NCI-H446 (cell line): ENCODE measurements around the gene ZNF273.
"Not testable (repeated sequence)": the region's sequence is repeated elsewhere in the genome, so short reads cannot be mapped to it uniquely, and the experiment has no call there.

Experiments used
- DNase-seq, 2 experiments: peaks; one replicate each; lab custom pipeline; 2025; lab: John Stamatoyannopoulos, UW

Gene ZNF273

DNA sequence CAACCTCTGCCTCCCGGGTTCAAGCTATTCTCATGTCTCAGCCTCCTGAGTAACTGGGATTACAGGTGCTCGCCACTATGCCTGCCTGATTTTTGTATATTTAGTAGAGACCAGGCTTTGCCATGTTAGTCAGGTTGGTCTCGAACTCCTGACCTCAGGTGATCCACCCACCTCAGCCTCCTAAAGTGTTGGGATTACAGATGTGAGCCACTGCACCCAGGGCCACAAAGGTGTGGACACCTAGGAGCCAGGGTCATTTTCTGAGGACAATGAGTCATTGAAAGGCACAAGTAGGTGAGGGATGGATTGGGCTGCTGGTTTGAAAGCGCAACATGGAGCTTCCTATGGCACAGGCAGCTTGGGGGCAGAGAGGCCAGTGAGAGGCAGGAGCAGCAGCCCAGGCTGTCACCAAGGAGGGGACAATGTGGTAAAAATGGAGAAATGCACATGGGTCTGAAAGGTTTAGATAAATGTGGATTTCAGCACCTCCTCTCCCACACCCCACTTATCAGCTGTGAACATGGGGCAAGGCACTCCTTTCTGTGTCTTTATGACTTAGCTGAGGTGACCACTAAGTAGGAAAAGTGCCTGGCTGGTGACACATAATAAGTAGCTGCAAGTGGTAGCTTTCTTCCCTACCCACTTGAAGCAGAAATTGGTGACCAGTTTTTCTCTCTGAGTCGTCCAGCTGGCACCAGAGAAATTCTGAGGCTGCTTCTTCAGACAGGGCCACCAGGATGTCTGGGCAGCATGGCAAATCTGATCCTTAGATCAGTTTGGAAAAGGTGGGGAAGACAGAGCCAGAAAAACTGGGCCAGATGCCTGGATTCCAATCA, 41.8 kb downstream of the ZNF273 start:
- DNase-seq = not testable (repeated sequence)

DNA sequence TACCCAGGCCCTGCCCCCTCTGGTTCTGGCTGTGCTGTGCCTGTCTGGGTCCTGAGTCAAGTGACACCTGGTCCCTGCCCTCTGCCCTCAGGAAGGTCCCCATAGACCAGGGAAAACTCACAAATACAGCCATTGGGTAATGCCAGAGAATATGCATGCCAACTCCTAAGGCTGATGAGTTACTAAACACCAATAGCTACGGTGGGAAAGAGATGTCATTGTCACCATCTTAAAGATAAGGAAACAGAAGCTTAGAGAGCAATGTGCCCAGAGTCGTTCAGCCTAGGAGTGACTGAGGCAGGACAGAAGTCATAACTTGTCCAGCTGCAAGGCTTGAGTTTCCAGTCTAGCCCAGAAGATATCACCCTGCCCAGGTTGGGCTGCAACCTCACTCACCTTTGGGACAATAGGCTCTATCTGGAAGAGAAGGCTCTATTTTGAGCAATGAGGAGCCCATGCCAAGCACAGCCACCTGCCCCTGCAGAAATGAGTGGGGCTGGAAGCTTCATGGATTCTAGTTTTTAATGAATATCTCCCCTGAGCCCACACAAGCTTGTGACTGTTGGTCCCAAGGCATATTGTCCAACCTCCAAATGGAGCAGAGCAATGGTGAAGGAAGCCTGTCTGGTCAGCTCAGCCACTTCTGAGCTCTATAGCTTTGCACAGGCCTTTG, 42.6 kb downstream of the ZNF273 start:
- peak in 1 of 2 experiments; percentile 5 for DNase-seq

DNA sequence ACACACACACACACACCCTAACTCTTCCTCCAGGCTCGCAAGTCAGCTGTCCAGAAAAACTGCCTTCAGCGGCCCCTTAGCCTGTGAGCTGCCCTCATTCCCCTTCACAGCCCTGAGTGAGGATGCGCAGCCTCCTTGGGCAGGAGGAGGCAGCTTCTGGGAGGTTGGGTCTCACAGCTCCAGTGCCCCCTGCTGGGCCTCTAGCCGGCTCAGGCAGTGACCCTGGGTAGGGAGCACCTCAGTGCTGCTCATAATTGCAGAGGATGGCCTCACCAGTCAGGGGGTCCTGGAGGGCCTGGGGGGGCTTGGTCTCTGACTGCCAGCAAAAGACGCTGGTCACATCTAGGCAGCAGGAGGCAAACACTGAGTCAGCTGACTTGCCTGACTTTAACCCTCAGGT, 43.7 kb downstream of the ZNF273 start:
- DNase-seq = no peak

DNA sequence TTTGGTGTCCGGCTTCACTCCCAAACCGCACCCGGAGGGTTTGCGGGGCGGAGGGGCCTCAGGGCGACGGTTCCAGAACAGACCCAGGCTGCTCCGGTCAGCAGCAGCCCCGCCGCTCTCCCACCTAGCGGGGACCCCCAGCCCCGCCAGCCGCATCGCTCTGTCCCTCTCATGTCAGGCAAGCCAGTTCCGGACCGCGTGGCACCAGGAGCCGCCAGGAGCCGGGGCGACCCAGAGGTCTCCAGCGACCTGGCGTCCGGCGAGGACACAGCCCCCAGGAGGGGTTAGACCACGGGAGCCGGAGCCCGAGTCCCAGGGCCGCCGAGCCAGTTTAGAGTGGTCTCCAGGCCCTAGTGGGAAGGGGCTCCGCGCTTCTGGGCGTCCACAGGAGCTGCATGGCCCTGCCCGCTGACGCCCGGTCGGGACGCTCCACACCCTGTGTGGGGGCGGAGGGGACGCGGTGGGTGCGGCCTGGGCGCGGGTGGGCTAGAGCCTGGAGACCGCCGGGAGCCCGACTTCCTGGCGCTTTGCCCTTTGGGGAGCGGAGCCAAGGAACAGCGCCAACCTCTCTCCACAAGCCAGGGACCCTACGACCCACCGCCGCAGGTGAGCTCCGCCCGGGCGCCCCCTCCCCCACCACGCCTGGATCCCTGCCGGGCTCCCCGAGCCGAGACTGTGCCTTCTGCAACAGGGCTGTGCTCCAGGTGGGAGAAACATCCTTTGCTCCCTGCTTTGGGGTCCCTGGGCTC, 44.4 kb downstream of the ZNF273 start:
- DNase-seq = no peak

DNA sequence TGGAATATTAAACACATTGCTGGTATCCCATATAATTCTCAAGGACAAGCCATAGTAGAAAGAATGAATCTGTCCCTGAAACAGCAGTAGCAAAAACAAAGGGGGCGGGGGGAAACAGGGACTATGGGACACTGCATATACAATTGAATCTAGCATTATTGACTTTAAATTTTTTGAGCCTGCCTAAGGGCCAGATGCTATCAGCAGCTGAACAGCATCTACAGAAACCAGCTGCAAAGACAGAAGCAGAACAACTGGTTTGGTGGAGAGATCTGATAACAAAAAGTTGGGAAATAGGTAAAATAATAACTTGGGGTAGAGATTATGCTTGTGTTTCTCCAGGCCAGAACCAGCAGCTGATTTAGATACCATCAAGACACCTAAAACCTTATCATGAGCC, 45.7 kb downstream of the ZNF273 start:
- not testable (repeated sequence) for DNase-seq

DNA sequence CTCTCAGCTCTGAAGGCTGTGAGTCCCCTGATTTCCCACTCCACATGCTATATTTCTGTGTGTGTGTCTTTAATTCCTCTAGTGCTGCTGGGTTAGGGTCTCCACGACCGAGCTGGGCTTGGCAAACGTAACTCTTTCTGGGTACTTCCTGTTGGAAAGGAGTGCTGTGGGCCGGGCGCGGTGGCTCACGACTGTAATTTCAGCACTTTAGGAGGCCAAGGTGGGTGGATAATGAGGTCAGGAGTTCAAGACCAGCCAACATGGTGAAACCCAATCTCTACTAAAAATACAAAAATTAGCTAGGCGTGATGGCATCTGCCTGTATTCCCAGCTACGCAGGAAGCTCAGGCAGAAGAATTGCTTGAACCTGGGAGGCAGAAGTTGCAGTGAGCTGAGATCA, 47.6 kb downstream of the ZNF273 start:
- DNase-seq = not testable (repeated sequence)

DNA sequence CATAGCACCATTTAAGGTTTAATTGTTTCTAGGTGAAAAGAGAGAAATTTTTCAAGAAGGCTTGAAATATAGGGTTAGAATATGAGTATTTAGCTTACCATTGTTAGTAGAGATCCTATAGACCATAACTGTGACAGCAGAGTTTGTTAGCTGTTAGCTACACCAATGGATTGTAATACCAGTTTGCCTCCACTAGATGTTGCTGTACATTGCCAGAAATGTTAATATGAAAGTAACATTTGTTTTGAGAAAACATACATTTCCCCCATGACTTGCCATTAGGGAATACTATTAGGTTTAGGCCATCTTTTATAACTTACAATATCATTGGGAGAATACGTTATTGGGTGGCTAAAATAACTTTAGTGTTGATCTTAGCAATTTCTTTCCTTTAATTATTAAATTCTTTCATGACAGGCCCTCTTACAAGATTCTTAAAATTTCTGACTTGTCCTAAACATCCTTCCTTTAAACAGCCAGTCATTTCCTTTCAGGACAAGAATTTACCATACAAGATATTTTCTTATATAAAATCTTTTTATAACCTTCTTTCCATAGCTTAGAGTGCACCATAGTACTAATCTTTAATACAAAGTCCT, 48.3 kb downstream of the ZNF273 start:
- peak in 1 of 2 experiments; percentile 33 for DNase-seq

- no peak for DNase-seq
Observed at GRCh38 chr7:64959072-64959747, 56.1 kb downstream of the ZNF273 start.

- no peak for DNase-seq
Observed at GRCh38 chr7:64965594-64965993, 62.5 kb downstream of the ZNF273 start.

DNA sequence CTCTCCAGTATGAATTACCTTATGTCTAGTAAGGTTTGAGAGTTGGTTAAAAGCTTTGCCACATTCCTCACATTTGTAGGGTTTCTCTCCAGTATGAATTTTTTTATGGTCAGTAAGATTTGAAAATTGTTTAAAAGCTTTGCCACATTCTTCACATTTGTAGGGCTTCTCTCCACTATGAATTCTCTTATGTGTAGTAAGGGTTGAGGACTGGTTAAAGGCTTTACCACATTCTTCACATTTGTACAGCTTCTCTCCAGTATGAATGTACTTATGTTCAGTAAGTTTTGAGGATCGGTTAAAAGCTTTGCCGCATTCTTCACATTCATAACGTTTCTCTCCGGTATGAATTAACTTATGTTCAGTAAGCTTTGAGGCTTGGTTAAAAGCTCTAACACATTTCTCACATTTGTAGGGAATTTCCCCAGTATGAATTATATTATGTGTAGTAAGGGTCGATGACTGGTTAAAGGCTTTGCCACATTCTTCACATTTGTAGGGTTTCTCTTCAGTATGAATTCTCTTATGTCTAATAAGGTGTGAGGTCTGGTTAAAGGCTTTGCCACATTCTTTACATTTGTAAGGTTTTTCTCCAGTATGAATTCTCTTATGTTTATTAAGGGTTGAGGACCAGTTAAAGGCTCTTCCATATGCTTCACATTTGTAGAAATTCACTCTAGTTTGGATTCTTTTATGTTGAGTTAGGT, 75.6 kb downstream of the ZNF273 start:
- DNase-seq = no peak
